ENCODE measurements around the gene HIVEP1. TPM values are rescaled to one million over a fixed set of nuclear protein-coding genes. Genes with fewer than 3 reads are reported as not detected.

The HIVEP1 gene
- total RNA-seq, 2 donors from 2014 or later, result 33.6 to 35.1 TPM

GRCh38 chr6:12126051-12126450 is 113.9 kb downstream of the HIVEP1 start:
- H3K9ac ChIP-seq (ENCODE audit: extremely low read depth, low read length, poor library complexity, severe bottlenecking), result no peak overlapping the region
- WGBS, 2 experiments (ENCODE audit: insufficient coverage in 1 of 2, insufficient read length in 1 of 2), result 80 to 91% methylated on average over 1 of the region's 1 CpG
- TF ChIP-seq CTCF (conservative IDR thresholded peaks at IDR 0.05), result no peak
- Mint-ChIP-seq H3K4me1 (no peaks in the 10 kb centered on the region), H3K27ac (no peak overlapping the region), H3K36me3 (ENCODE audit: low read depth) (peaks cover 55% of the 10 kb centered on the region), H3K9me3 (no peaks in the 10 kb centered on the region), H3K4me3 (no peak overlapping the region), H3K27me3 (ENCODE audit: insufficient read depth) (no peaks in the 10 kb centered on the region)
- no peak overlapping the region for H3K27ac ChIP-seq (ENCODE audit: low read depth, low read length)
- no peak overlapping the region for H3K4me3 ChIP-seq (ENCODE audit: low read length)
- DNase-seq, result no peak
- H3K36me3 ChIP-seq (ENCODE audit: control insufficient read depth, insufficient read depth, low read length), result peaks cover 44% of the 10 kb centered on the region
- H3K27me3 ChIP-seq (ENCODE audit: control insufficient read depth, insufficient read depth, low read length, poor library complexity, severe bottlenecking), result no peaks in the 10 kb centered on the region
- no peaks in the 10 kb centered on the region for H3K9me3 ChIP-seq (ENCODE audit: control insufficient read depth, low read length)
- H3K4me1 ChIP-seq (ENCODE audit: control insufficient read depth, insufficient read depth, low read length), result no peaks in the 10 kb centered on the region

GRCh38 chr6:12129523-12129922 is 117.4 kb downstream of the HIVEP1 start:
- Histone ChIP-seq H3K36me3 (ENCODE audit: control insufficient read depth, insufficient read depth, low read length) (peaks cover 41% of the 10 kb centered on the region), H3K27me3 (ENCODE audit: control insufficient read depth, insufficient read depth, low read length, poor library complexity, severe bottlenecking) (no peaks in the 10 kb centered on the region), H3K4me1 (ENCODE audit: control insufficient read depth, insufficient read depth, low read length) (no peaks in the 10 kb centered on the region), H3K9ac (ENCODE audit: extremely low read depth, low read length, poor library complexity, severe bottlenecking) (no peak overlapping the region), H3K4me3 (ENCODE audit: low read length) (no peak overlapping the region), H3K27ac (ENCODE audit: low read depth, low read length) (no peak overlapping the region), H3K9me3 (ENCODE audit: control insufficient read depth, low read length) (no peaks in the 10 kb centered on the region)
- Mint-ChIP-seq H3K36me3 (ENCODE audit: low read depth) (peaks cover 40% of the 10 kb centered on the region), H3K9me3 (no peaks in the 10 kb centered on the region), H3K27me3 (ENCODE audit: insufficient read depth) (no peaks in the 10 kb centered on the region), H3K4me3 (no peak overlapping the region), H3K27ac (no peak overlapping the region), H3K4me1 (no peaks in the 10 kb centered on the region)
- DNase-seq, result no peak
- WGBS, 2 experiments (ENCODE audit: insufficient coverage in 1 of 2, insufficient read length in 1 of 2), result 93 to 100% methylated on average over 1 of the region's 1 CpG
- no peak for TF ChIP-seq CTCF (conservative IDR thresholded peaks at IDR 0.05)

- Histone ChIP-seq H3K9me3 (ENCODE audit: control insufficient read depth, low read length) (peaks cover 5% of the 10 kb centered on the region), H3K4me3 (ENCODE audit: low read length) (no peak overlapping the region), H3K27me3 (ENCODE audit: control insufficient read depth, insufficient read depth, low read length, poor library complexity, severe bottlenecking) (no peaks in the 10 kb centered on the region), H3K27ac (ENCODE audit: low read depth, low read length) (no peak overlapping the region), H3K9ac (ENCODE audit: extremely low read depth, low read length, poor library complexity, severe bottlenecking) (no peak overlapping the region), H3K36me3 (ENCODE audit: control insufficient read depth, insufficient read depth, low read length) (peaks cover 58% of the 10 kb centered on the region), H3K4me1 (ENCODE audit: control insufficient read depth, insufficient read depth, low read length) (no peaks in the 10 kb centered on the region)
- TF ChIP-seq CTCF (conservative IDR thresholded peaks at IDR 0.05), result no peak
- Mint-ChIP-seq H3K27me3 (ENCODE audit: insufficient read depth) (no peaks in the 10 kb centered on the region), H3K4me1 (no peaks in the 10 kb centered on the region), H3K9me3 (no peaks in the 10 kb centered on the region), H3K36me3 (ENCODE audit: low read depth) (peaks cover 47% of the 10 kb centered on the region), H3K27ac (no peak overlapping the region), H3K4me3 (no peak overlapping the region)
- WGBS, 2 experiments (ENCODE audit: insufficient coverage in 1 of 2, insufficient read length in 1 of 2), result 94 to 95% methylated on average over 2 to 4 of the region's 4 CpGs
- no peak for DNase-seq
Measured at GRCh38 chr6:12132351-12133222, 120.5 kb downstream of the HIVEP1 start.

Data from endodermal cell (in vitro differentiated cells).